Lower leg skin (tissue), 3 donors: Measurements from ENCODE around the gene EFCAB7.

ENCODE experiments used
- CTCF ChIP-seq, 3 donors: fragments of 450-650 bp; IDR thresholded peaks; one replicate each; pipeline ENCODE4 v1.5.1; 2016; ENCODE audit warnings: antibody characterized with exemption in 3 of 3, mild to moderate bottlenecking in 3 of 3, moderate library complexity in 2 of 3
- POLR2A ChIP-seq, 2 donors: fragments of 450-650 bp; IDR thresholded peaks; one replicate each; pipeline ENCODE4 v1.6.1; 2016 to 2017; ENCODE audit warnings: antibody characterized with exemption in 2 of 2, mild to moderate bottlenecking in 1 of 2, moderate library complexity in 1 of 2

- TF ChIP-seq CTCF (IDR thresholded peaks at IDR 0.05) (no peak), POLR2A (IDR thresholded peaks at IDR 0.05) (no peak)
These were observed 72.1 kb downstream of the EFCAB7 start for GRCh38 chr1:63595435-63595834.
